Osteocyte (in vitro differentiated cells): Measurements from ENCODE around the gene RFX8. TPM values are rescaled to one million over a fixed set of nuclear protein-coding genes. Genes with fewer than 3 reads are reported as not detected.
A peak's percentile ranks its signal among the peaks of the same experiment; 100 is the strongest.

Source experiments
- DNase-seq: peaks from one replicate; pipeline ENCODE4 v3.0.0; 2021; ENCODE audit warnings: mixed read lengths; ENCODE audit not compliant: unreplicated experiment; ENCODE audit errors: extremely low spot score
- H3K27ac Mint-ChIP-seq: one replicate; pipeline ENCODE4 v1.8.0; 2021; ENCODE audit warnings: mild to moderate bottlenecking, mixed read lengths; ENCODE audit not compliant: unreplicated experiment
- H3K27me3 Mint-ChIP-seq: one replicate; pipeline ENCODE4 v1.8.0; 2021; ENCODE audit warnings: mixed read lengths; ENCODE audit not compliant: unreplicated experiment
- H3K36me3 Mint-ChIP-seq: one replicate; pipeline ENCODE4 v1.8.0; 2021; ENCODE audit warnings: mixed read lengths; ENCODE audit not compliant: unreplicated experiment
- H3K4me1 Mint-ChIP-seq: one replicate; pipeline ENCODE4 v1.8.0; 2021; ENCODE audit warnings: mixed read lengths; ENCODE audit not compliant: unreplicated experiment
- H3K4me3 Mint-ChIP-seq: one replicate; pipeline ENCODE4 v1.8.0; 2021; ENCODE audit warnings: mild to moderate bottlenecking, moderate library complexity, mixed read lengths; ENCODE audit not compliant: unreplicated experiment
- H3K9me3 Mint-ChIP-seq: one replicate; pipeline ENCODE4 v1.8.0; 2021; ENCODE audit warnings: mixed read lengths; ENCODE audit not compliant: unreplicated experiment
- total RNA-seq: library from RNA; stranded (reverse); gene quantifications from 2 replicates; pipeline ENCODE4 v1.2.1, GENCODE V29; 2021
- TF ChIP-seq, protein P1 (sequence below): fragments of 200-600 bp; sonication (generic); IDR thresholded peaks from 2 replicates; pipeline ENCODE4 v1.5.0; 2021; ENCODE audit warnings: antibody characterized with exemption, mild to moderate bottlenecking, moderate library complexity

RFX8 gene
- total RNA-seq, 1 donor from 2014 or later: not detected

- Mint-ChIP-seq H3K9me3 (peaks cover 2% of the 10 kb centered on the region), H3K36me3 (no peaks in the 10 kb centered on the region), H3K4me1 (no peaks in the 10 kb centered on the region), H3K27me3 (peaks cover 60% of the 10 kb centered on the region), H3K27ac (no peak overlapping the region), H3K4me3 (no peak overlapping the region)
- TF ChIP-seq, protein P1, sequence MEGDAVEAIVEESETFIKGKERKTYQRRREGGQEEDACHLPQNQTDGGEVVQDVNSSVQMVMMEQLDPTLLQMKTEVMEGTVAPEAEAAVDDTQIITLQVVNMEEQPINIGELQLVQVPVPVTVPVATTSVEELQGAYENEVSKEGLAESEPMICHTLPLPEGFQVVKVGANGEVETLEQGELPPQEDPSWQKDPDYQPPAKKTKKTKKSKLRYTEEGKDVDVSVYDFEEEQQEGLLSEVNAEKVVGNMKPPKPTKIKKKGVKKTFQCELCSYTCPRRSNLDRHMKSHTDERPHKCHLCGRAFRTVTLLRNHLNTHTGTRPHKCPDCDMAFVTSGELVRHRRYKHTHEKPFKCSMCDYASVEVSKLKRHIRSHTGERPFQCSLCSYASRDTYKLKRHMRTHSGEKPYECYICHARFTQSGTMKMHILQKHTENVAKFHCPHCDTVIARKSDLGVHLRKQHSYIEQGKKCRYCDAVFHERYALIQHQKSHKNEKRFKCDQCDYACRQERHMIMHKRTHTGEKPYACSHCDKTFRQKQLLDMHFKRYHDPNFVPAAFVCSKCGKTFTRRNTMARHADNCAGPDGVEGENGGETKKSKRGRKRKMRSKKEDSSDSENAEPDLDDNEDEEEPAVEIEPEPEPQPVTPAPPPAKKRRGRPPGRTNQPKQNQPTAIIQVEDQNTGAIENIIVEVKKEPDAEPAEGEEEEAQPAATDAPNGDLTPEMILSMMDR: no peak
- no peak for DNase-seq
Measured at GRCh38 chr2:101367508-101367907, 107.4 kb downstream of the RFX8 start.

DNA sequence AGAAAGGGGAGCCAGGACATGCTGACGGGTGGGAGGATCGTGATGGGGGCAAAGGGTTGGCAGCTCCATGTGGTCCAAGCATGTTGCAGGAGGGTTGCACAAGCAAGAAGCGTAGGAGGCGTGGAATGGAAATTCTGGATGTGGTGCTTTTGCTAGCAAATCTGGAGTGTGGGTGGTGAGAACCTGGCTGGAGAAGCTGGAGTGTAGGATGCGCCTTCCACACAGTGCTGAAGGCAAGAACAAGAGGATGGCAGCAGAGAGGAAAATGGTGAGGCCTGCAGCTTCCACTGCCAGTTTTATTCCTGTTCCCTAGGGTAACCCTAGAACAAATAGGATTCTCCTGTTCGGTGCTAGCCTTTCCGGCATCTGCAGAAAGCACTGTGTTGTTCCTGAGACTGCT lies 110.0 kb downstream of the RFX8 start:
- peak; percentile 30 for DNase-seq
- Mint-ChIP-seq H3K27me3 (peaks cover 68% of the 10 kb centered on the region), H3K27ac (no peak overlapping the region), H3K36me3 (no peaks in the 10 kb centered on the region), H3K4me3 (no peak overlapping the region), H3K4me1 (no peaks in the 10 kb centered on the region), H3K9me3 (no peaks in the 10 kb centered on the region)
- TF ChIP-seq, protein P1: no peak

- Mint-ChIP-seq H3K4me1 (no peaks in the 10 kb centered on the region), H3K4me3 (no peak overlapping the region), H3K9me3 (no peaks in the 10 kb centered on the region), H3K36me3 (no peaks in the 10 kb centered on the region), H3K27ac (no peak overlapping the region), H3K27me3 (peaks cover 72% of the 10 kb centered on the region)
- TF ChIP-seq, protein P1: no peak
- peak; percentile 6 for DNase-seq
Measured at GRCh38 chr2:101362777-101363176, 112.1 kb downstream of the RFX8 start.

DNA sequence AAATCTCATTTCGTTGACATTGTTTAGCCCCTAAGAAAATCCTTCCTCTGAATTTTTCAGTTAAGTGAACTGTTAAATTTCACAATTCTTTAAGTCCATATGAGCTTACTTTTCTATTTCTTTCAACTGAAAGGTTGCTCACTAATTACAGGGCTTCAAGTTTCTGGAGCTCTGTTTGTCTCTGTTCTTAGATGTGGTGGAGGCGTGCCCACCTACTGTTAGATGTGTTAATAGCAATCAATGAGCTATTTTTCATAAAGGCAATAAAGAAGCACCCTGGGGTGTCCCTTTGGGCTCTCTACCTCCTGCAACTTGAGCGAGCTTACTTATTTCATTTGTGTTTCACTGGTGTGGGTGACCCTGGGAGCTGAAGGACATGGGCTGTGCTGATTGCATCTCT lies 112.6 kb downstream of the RFX8 start:
- Mint-ChIP-seq H3K9me3 (no peaks in the 10 kb centered on the region), H3K36me3 (no peaks in the 10 kb centered on the region), H3K4me1 (no peaks in the 10 kb centered on the region), H3K4me3 (no peak overlapping the region), H3K27me3 (peaks cover 72% of the 10 kb centered on the region), H3K27ac (no peak overlapping the region)
- TF ChIP-seq, protein P1: no peak
- DNase-seq: no peak

GRCh38 chr2:101361522-101361921 lies 113.4 kb downstream of the RFX8 start:
- DNase-seq: no peak
- TF ChIP-seq, protein P1: no peak
- H3K27me3 Mint-ChIP-seq: peaks cover 72% of the 10 kb centered on the region
- no peaks in the 10 kb centered on the region for H3K36me3 Mint-ChIP-seq
- no peaks in the 10 kb centered on the region for H3K4me1 Mint-ChIP-seq
- H3K4me3 Mint-ChIP-seq: no peak overlapping the region
- H3K9me3 Mint-ChIP-seq: no peaks in the 10 kb centered on the region
- H3K27ac Mint-ChIP-seq: no peak overlapping the region
